ENCODE data around the gene LONRF2.

Gene LONRF2

GRCh38 chr2:100237163-100237562 lies 85.1 kb downstream of the LONRF2 start:
- H3K27ac ChIP-seq (ENCODE audit: low read length) = no peak overlapping the region

GRCh38 chr2:100236166-100236565 lies 86.1 kb downstream of the LONRF2 start:
- Histone ChIP-seq H3K9ac (ENCODE audit: low read length) (no peak overlapping the region), H3K9me3 (ENCODE audit: insufficient read depth, low read length) (no peaks in the 10 kb centered on the region), H3K27ac (ENCODE audit: low read length) (no peak overlapping the region), H3K79me2 (ENCODE audit: low read length) (no peaks in the 10 kb centered on the region), H3K4me3 (ENCODE audit: low read length) (no peak overlapping the region), H3K36me3 (replicated peaks; ENCODE audit: low read depth, low read length) (no peaks in the 10 kb centered on the region), H3K4me1 (ENCODE audit: low read length) (peaks cover 40% of the 10 kb centered on the region), H2AFZ (ENCODE audit: low read depth, low read length) (no peak overlapping the region), H3K4me2 (ENCODE audit: low read length) (no peak overlapping the region), H3K27me3 (ENCODE audit: low read depth, low read length) (peaks cover 30% of the 10 kb centered on the region), H4K20me1 (ENCODE audit: insufficient read depth, low read length) (no peaks in the 10 kb centered on the region)
- TF ChIP-seq CTCF (IDR thresholded peaks at IDR 0.05; ENCODE audit: low read depth, low read length) (no peak), EZH2phosphoT487 (IDR thresholded peaks at IDR 0.05; ENCODE audit: low read depth) (no peak)

More at GRCh38 chr2:100237163-100237562, 85.1 kb downstream of the LONRF2 start:
- H3K79me2 ChIP-seq (ENCODE audit: low read length) = no peaks in the 10 kb centered on the region
- H3K27me3 ChIP-seq (ENCODE audit: low read depth, low read length) = peaks cover 36% of the 10 kb centered on the region
- H3K4me1 ChIP-seq (ENCODE audit: low read length) = peaks cover 43% of the 10 kb centered on the region
- no peaks in the 10 kb centered on the region for H4K20me1 ChIP-seq (ENCODE audit: insufficient read depth, low read length)
- no peak overlapping the region for H3K4me2 ChIP-seq (ENCODE audit: low read length)
- no peak for TF ChIP-seq CTCF (IDR thresholded peaks at IDR 0.05; ENCODE audit: low read depth, low read length)
- no peak for TF ChIP-seq EZH2phosphoT487 (IDR thresholded peaks at IDR 0.05; ENCODE audit: low read depth)
- no peak overlapping the region for H2AFZ ChIP-seq (ENCODE audit: low read depth, low read length)
- no peaks in the 10 kb centered on the region for H3K36me3 ChIP-seq (replicated peaks; ENCODE audit: low read depth, low read length)
- no peak overlapping the region for H3K9ac ChIP-seq (ENCODE audit: low read length)
- no peak overlapping the region for H3K4me3 ChIP-seq (ENCODE audit: low read length)
- H3K9me3 ChIP-seq (ENCODE audit: insufficient read depth, low read length) = no peaks in the 10 kb centered on the region

- Histone ChIP-seq H3K4me2 (ENCODE audit: low read length) (peak overlapping the region; percentile 65), H3K9ac (ENCODE audit: low read length) (peak overlapping the region; percentile 2; the same call in 1 of the 2 replicates), H3K27ac (ENCODE audit: low read length) (no peak overlapping the region), H4K20me1 (ENCODE audit: insufficient read depth, low read length) (no peaks in the 10 kb centered on the region), H3K27me3 (ENCODE audit: low read depth, low read length) (peaks cover 28% of the 10 kb centered on the region), H3K4me1 (ENCODE audit: low read length) (peaks cover 39% of the 10 kb centered on the region), H3K79me2 (ENCODE audit: low read length) (no peaks in the 10 kb centered on the region), H2AFZ (ENCODE audit: low read depth, low read length) (0 out of 2 replicates have a peak overlapping the region, but pooled peaks have one; percentile 0), H3K4me3 (ENCODE audit: low read length) (peak overlapping the region; percentile 32), H3K9me3 (ENCODE audit: insufficient read depth, low read length) (no peaks in the 10 kb centered on the region), H3K36me3 (replicated peaks; ENCODE audit: low read depth, low read length) (no peaks in the 10 kb centered on the region)
- no peak for TF ChIP-seq EZH2phosphoT487 (IDR thresholded peaks at IDR 0.05; ENCODE audit: low read depth)
- no peak for TF ChIP-seq CTCF (IDR thresholded peaks at IDR 0.05; ENCODE audit: low read depth, low read length)
Measured at GRCh38 chr2:100235581-100235980, 86.7 kb downstream of the LONRF2 start.

- no peaks in the 10 kb centered on the region for H4K20me1 ChIP-seq (ENCODE audit: insufficient read depth, low read length)
- H3K4me3 ChIP-seq (ENCODE audit: low read length) = peak overlapping the region; percentile 32
- H3K4me1 ChIP-seq (ENCODE audit: low read length) = peaks cover 39% of the 10 kb centered on the region
- TF ChIP-seq EZH2phosphoT487 (IDR thresholded peaks at IDR 0.05; ENCODE audit: low read depth) (no peak), CTCF (IDR thresholded peaks at IDR 0.05; ENCODE audit: low read depth, low read length) (no peak)
- 0 out of 2 replicates have a peak overlapping the region, but pooled peaks have one; percentile 0 for H2AFZ ChIP-seq (ENCODE audit: low read depth, low read length)
- peak overlapping the region; percentile 65 for H3K4me2 ChIP-seq (ENCODE audit: low read length)
- no peaks in the 10 kb centered on the region for H3K36me3 ChIP-seq (replicated peaks; ENCODE audit: low read depth, low read length)
- peak overlapping the region; percentile 2; the same call in 1 of the 2 replicates for H3K9ac ChIP-seq (ENCODE audit: low read length)
- no peaks in the 10 kb centered on the region for H3K9me3 ChIP-seq (ENCODE audit: insufficient read depth, low read length)
- H3K27ac ChIP-seq (ENCODE audit: low read length) = 0 out of 2 replicates have a peak overlapping the region, but pooled peaks have one; percentile 2
- H3K27me3 ChIP-seq (ENCODE audit: low read depth, low read length) = peaks cover 28% of the 10 kb centered on the region
- no peaks in the 10 kb centered on the region for H3K79me2 ChIP-seq (ENCODE audit: low read length)
Measured at GRCh38 chr2:100235098-100235497, 87.2 kb downstream of the LONRF2 start.

All from OCI-LY3 (cell line).